WERI-Rb-1 (cell line): Measurements from ENCODE around the gene ATP5PO.

Source experiments
- DNase-seq: peaks from one replicate; pipeline ENCODE4 v3.0.0-alpha.2; 2020
- H3K27ac ChIP-seq: fragments of 250-450 bp; sonication (Bioruptor Pico); 2 replicates; pipeline ENCODE4 v1.5.1; 2020; ENCODE audit warnings: mild to moderate bottlenecking, moderate library complexity
- H3K27me3 ChIP-seq: fragments of 250-450 bp; sonication (Bioruptor Pico); 2 replicates; pipeline ENCODE4 v1.5.1; 2021; ENCODE audit warnings: mild to moderate bottlenecking, low read depth, moderate library complexity; ENCODE audit not compliant: insufficient read depth, severe bottlenecking
- H3K36me3 ChIP-seq: fragments of 250-450 bp; sonication (Bioruptor Pico); 2 replicates; pipeline ENCODE4 v1.5.1; 2020; ENCODE audit warnings: mild to moderate bottlenecking, moderate library complexity
- H3K4me3 ChIP-seq: 2 replicates; pipeline ENCODE4 v1.5.1; 2011; ENCODE audit warnings: low read depth, mild to moderate bottlenecking, control low read depth, low read length
- H3K9me3 ChIP-seq: fragments of 250-450 bp; sonication (Bioruptor Pico); 2 replicates; pipeline ENCODE4 v1.5.1; 2021; ENCODE audit warnings: mild to moderate bottlenecking, moderate library complexity; ENCODE audit not compliant: severe bottlenecking
- CTCF ChIP-seq: IDR thresholded peaks from 2 replicates; pipeline ENCODE4 v1.5.1; 2011; ENCODE audit warnings: low read depth, mild to moderate bottlenecking, control low read depth, inconsistent platforms, low read length

ATP5PO gene

GRCh38 chr21:33860332-33860879 lies 55.2 kb downstream of the ATP5PO start:
- H3K27ac ChIP-seq: peak overlapping the region; percentile 74
- no peaks in the 10 kb centered on the region for H3K36me3 ChIP-seq
- DNase-seq: no peak
- no peaks in the 10 kb centered on the region for H3K9me3 ChIP-seq
- H3K27me3 ChIP-seq: no peaks in the 10 kb centered on the region
- H3K4me3 ChIP-seq: no peak overlapping the region; the same call in 1 of the 2 replicates
- TF ChIP-seq CTCF: no peak

GRCh38 chr21:33859373-33860102 lies 56.1 kb downstream of the ATP5PO start:
- H3K36me3 ChIP-seq: no peaks in the 10 kb centered on the region

GRCh38 chr21:33858667-33859372 lies 56.8 kb downstream of the ATP5PO start:
- Histone ChIP-seq H3K27me3 (no peaks in the 10 kb centered on the region), H3K4me3 (no peak overlapping the region), H3K27ac (peak overlapping the region; percentile 59), H3K36me3 (no peaks in the 10 kb centered on the region), H3K9me3 (no peaks in the 10 kb centered on the region)
- no peak for TF ChIP-seq CTCF
- DNase-seq: peak; percentile 64

More at GRCh38 chr21:33859373-33860102, 56.1 kb downstream of the ATP5PO start:
- DNase-seq: no peak
- Histone ChIP-seq H3K4me3 (no peak overlapping the region), H3K27me3 (no peaks in the 10 kb centered on the region), H3K27ac (peak overlapping the region; percentile 74), H3K9me3 (no peaks in the 10 kb centered on the region)
- TF ChIP-seq CTCF: no peak

GRCh38 chr21:33857846-33858666 lies 57.5 kb downstream of the ATP5PO start:
- Histone ChIP-seq H3K4me3 (no peak overlapping the region), H3K36me3 (no peaks in the 10 kb centered on the region), H3K9me3 (no peaks in the 10 kb centered on the region), H3K27me3 (no peaks in the 10 kb centered on the region), H3K27ac (peak overlapping the region; percentile 59)
- peak; percentile 44 for DNase-seq
- 0 out of 2 replicates have a peak, but pooled peaks have one; percentile 1 for TF ChIP-seq CTCF

- no peak for DNase-seq
- no peak for TF ChIP-seq CTCF
- no peak overlapping the region for H3K27ac ChIP-seq
Measured at GRCh38 chr21:33856893-33857527, 58.6 kb downstream of the ATP5PO start.

More at GRCh38 chr21:33856893-33857527, 58.6 kb downstream of the ATP5PO start:
- Histone ChIP-seq H3K9me3 (no peaks in the 10 kb centered on the region), H3K4me3 (no peak overlapping the region), H3K36me3 (no peaks in the 10 kb centered on the region), H3K27me3 (no peaks in the 10 kb centered on the region)
